ENCODE data around the gene FBXO30.

Gene FBXO30

GRCh38 chr6:145744619-145745018, 70.0 kb downstream of the FBXO30 start:
- TF ChIP-seq, protein P1, sequence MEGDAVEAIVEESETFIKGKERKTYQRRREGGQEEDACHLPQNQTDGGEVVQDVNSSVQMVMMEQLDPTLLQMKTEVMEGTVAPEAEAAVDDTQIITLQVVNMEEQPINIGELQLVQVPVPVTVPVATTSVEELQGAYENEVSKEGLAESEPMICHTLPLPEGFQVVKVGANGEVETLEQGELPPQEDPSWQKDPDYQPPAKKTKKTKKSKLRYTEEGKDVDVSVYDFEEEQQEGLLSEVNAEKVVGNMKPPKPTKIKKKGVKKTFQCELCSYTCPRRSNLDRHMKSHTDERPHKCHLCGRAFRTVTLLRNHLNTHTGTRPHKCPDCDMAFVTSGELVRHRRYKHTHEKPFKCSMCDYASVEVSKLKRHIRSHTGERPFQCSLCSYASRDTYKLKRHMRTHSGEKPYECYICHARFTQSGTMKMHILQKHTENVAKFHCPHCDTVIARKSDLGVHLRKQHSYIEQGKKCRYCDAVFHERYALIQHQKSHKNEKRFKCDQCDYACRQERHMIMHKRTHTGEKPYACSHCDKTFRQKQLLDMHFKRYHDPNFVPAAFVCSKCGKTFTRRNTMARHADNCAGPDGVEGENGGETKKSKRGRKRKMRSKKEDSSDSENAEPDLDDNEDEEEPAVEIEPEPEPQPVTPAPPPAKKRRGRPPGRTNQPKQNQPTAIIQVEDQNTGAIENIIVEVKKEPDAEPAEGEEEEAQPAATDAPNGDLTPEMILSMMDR (IDR thresholded peaks at IDR 0.05): no peak
- no peak for DNase-seq (ENCODE audit: low spot score)
- no peak overlapping the region for H3K27ac ChIP-seq
- H3K4me3 ChIP-seq: no peak overlapping the region
